Large intestine (tissue), 3 donors: ENCODE results near the gene ELOVL5. TPM values are rescaled to one million over a fixed set of nuclear protein-coding genes. Genes with fewer than 3 reads are reported as not detected.

Experiments used
- DNase-seq, 2 donors: peaks; one replicate each; pipeline versions ENCODE4 v3.0.0 to v3.0.0-alpha.2; 2013
- H3K27ac ChIP-seq: one replicate; pipeline ENCODE4 v1.5.1; 2013; ENCODE audit warnings: low read length
- H3K27me3 ChIP-seq: 2 replicates; pipeline ENCODE4 v1.6.1; 2013; ENCODE audit warnings: low read length; ENCODE audit not compliant: control insufficient read depth, insufficient read depth
- H3K36me3 ChIP-seq: 2 replicates; pipeline ENCODE4 v1.6.1; 2013; ENCODE audit warnings: low read length; ENCODE audit not compliant: control insufficient read depth, insufficient read depth
- H3K4me1 ChIP-seq: one replicate; pipeline ENCODE4 v1.6.1; 2013; ENCODE audit warnings: low read length; ENCODE audit not compliant: control insufficient read depth, insufficient read depth
- H3K4me3 ChIP-seq: one replicate; pipeline ENCODE4 v1.5.1; 2013; ENCODE audit warnings: low read length
- H3K9me3 ChIP-seq: one replicate; pipeline ENCODE4 v1.6.1; 2013; ENCODE audit warnings: mild to moderate bottlenecking, low read depth, low read length, moderate library complexity; ENCODE audit not compliant: control insufficient read depth
- WGBS: methylation state at CpG from one replicate; pipeline ENCODE4 v1.1.5; 2013; ENCODE audit warnings: low lambda C conversion rate; ENCODE audit not compliant: insufficient coverage; 5-methylcytosine and 5-hydroxymethylcytosine counted together
- polyA plus RNA-seq: library from polyadenylated mRNA; unstranded; fragments of 120-200 nt; gene quantifications from one replicate; pipeline ENCODE4 v1.2.1, GENCODE V29; 2013

The ELOVL5 gene
- polyA plus RNA-seq, 1 donor, result 40.1 TPM

- Histone ChIP-seq H3K36me3 (no peaks in the 10 kb centered on the region), H3K4me1 (peaks cover 10% of the 10 kb centered on the region), H3K4me3 (no peak overlapping the region), H3K27me3 (no peaks in the 10 kb centered on the region), H3K9me3 (no peaks in the 10 kb centered on the region), H3K27ac (no peak overlapping the region)
- 43% methylated on average over 1 of the region's 3 CpGs for WGBS
- DNase-seq, result no peak
These were observed 29.0 kb upstream of the ELOVL5 start for GRCh38 chr6:53377793-53378192.

- Histone ChIP-seq H3K4me3 (no peak overlapping the region), H3K4me1 (peaks cover 10% of the 10 kb centered on the region), H3K36me3 (no peaks in the 10 kb centered on the region), H3K27me3 (no peaks in the 10 kb centered on the region), H3K9me3 (no peaks in the 10 kb centered on the region), H3K27ac (no peak overlapping the region)
- peak in 1 of 2 donors; percentile 35 for DNase-seq
- WGBS, result 20% methylated on average over 1 of the region's 1 CpG
These were observed 28.5 kb upstream of the ELOVL5 start for GRCh38 chr6:53377289-53377688.

GRCh38 chr6:53376661-53377226 is 28.0 kb upstream of the ELOVL5 start:
- 20% methylated on average over 1 of the region's 5 CpGs for WGBS
- DNase-seq, result no peak
- H3K27ac ChIP-seq, result peak overlapping the region; percentile 10

GRCh38 chr6:53375847-53376246 is 27.1 kb upstream of the ELOVL5 start:
- DNase-seq, result no peak
- Histone ChIP-seq H3K27me3 (no peaks in the 10 kb centered on the region), H3K9me3 (no peaks in the 10 kb centered on the region), H3K27ac (no peak overlapping the region), H3K4me3 (no peak overlapping the region), H3K4me1 (peaks cover 10% of the 10 kb centered on the region), H3K36me3 (no peaks in the 10 kb centered on the region)

More at GRCh38 chr6:53376661-53377226, 28.0 kb upstream of the ELOVL5 start:
- Histone ChIP-seq H3K4me3 (no peak overlapping the region), H3K4me1 (peaks cover 10% of the 10 kb centered on the region), H3K9me3 (no peaks in the 10 kb centered on the region), H3K27me3 (no peaks in the 10 kb centered on the region), H3K36me3 (no peaks in the 10 kb centered on the region)

- no peak overlapping the region for H3K4me3 ChIP-seq
- H3K9me3 ChIP-seq, result no peaks in the 10 kb centered on the region
- WGBS, result no CpG with 5 or more reads among the region's 4 CpGs
- no peaks in the 10 kb centered on the region for H3K27me3 ChIP-seq
- no peaks in the 10 kb centered on the region for H3K36me3 ChIP-seq
- H3K27ac ChIP-seq, result no peak overlapping the region
- H3K4me1 ChIP-seq, result peaks cover 10% of the 10 kb centered on the region
- DNase-seq, result peak in 1 of 2 donors; percentile 40
These were observed 24.9 kb upstream of the ELOVL5 start for GRCh38 chr6:53373638-53374037.

GRCh38 chr6:53369876-53370515 is 21.2 kb upstream of the ELOVL5 start:
- Histone ChIP-seq H3K36me3 (no peaks in the 10 kb centered on the region), H3K9me3 (no peaks in the 10 kb centered on the region), H3K4me3 (no peak overlapping the region), H3K27ac (no peak overlapping the region), H3K27me3 (no peaks in the 10 kb centered on the region), H3K4me1 (no peaks in the 10 kb centered on the region)
- WGBS, result 0% methylated on average over 1 of the region's 6 CpGs
- no peak for DNase-seq

GRCh38 chr6:53369051-53369450 is 20.3 kb upstream of the ELOVL5 start:
- Histone ChIP-seq H3K9me3 (no peaks in the 10 kb centered on the region), H3K4me3 (no peak overlapping the region), H3K27ac (no peak overlapping the region), H3K27me3 (no peaks in the 10 kb centered on the region), H3K36me3 (no peaks in the 10 kb centered on the region), H3K4me1 (no peaks in the 10 kb centered on the region)
- 94% methylated on average over 1 of the region's 2 CpGs for WGBS
- DNase-seq, result no peak

GRCh38 chr6:53366128-53366641 is 17.4 kb upstream of the ELOVL5 start:
- no CpG with 5 or more reads among the region's 4 CpGs for WGBS
- H3K9me3 ChIP-seq, result peaks cover 3% of the 10 kb centered on the region
- H3K27me3 ChIP-seq, result no peaks in the 10 kb centered on the region

GRCh38 chr6:53363341-53364079 is 14.8 kb upstream of the ELOVL5 start:
- peaks cover 9% of the 10 kb centered on the region for H3K4me1 ChIP-seq
- H3K9me3 ChIP-seq, result peaks cover 3% of the 10 kb centered on the region
- no peaks in the 10 kb centered on the region for H3K27me3 ChIP-seq
- no peaks in the 10 kb centered on the region for H3K36me3 ChIP-seq
- H3K4me3 ChIP-seq, result no peak overlapping the region
- no peak overlapping the region for H3K27ac ChIP-seq
- no peak for DNase-seq
- WGBS, result no CpG with 5 or more reads among the region's 37 CpGs

More at GRCh38 chr6:53366128-53366641, 17.4 kb upstream of the ELOVL5 start:
- no peak overlapping the region for H3K27ac ChIP-seq
- no peak overlapping the region for H3K4me3 ChIP-seq
- no peak for DNase-seq
- no peaks in the 10 kb centered on the region for H3K4me1 ChIP-seq
- H3K36me3 ChIP-seq, result no peaks in the 10 kb centered on the region

- no CpG with 5 or more reads among the region's 4 CpGs for WGBS
- Histone ChIP-seq H3K36me3 (no peaks in the 10 kb centered on the region), H3K4me1 (peaks cover 12% of the 10 kb centered on the region), H3K27ac (no peak overlapping the region), H3K9me3 (peaks cover 3% of the 10 kb centered on the region), H3K4me3 (no peak overlapping the region), H3K27me3 (no peaks in the 10 kb centered on the region)
- DNase-seq, result peak in 1 of 2 donors; percentile 22
These were observed 12.8 kb upstream of the ELOVL5 start for GRCh38 chr6:53361549-53362031.
